GM04503 (cell line): Measurements from ENCODE around the gene NACA.

Experiments used
- DNase-seq: peaks from one replicate; pipeline ENCODE4 v3.0.0-alpha.2; 2012; ENCODE audit warnings: low read depth

The NACA gene

DNA sequence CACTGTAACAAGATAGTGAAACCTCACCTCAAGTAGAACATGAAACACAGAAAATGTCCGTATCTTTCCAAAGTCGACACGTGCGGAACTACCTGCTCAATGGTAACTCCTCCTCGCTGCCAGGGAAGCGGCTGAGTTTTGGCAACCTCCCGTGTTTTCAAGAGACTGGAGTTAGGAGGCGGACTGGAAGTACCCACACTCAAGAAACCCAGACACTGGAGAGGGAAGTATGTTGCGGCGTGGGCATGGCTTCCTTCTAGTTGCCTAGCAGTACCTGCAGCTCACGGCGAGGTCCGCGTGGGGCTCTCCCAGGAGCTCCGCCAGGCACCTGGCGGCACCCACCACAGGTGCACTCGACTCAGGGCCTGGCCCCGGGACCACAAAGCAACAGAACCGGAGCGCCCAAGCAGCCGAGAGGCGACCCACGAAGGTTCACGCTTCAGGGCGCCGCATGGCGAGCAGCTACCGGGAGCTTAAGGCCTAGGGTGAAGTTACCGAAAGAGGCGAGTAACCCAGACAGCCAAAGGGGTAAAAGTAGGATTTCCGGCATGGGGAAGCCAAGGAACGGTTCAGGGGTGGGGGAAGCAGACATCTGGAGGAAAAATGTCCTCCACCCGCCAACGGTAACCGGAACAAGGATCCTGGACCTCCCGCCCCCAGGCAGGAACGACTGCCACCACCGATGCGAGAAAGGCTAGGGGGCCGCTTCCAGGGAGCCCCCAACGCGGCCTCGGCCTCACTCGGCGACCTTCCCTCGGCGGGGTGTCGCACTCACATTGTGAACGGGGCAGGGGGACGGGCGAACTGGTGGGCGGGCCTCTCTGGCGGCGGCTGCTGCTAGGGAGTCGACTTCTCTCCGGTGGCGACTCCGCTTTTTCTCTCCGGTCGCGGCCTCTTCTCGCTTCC lies 37.6 kb downstream of the NACA start:
- DNase-seq, result no peak

DNA sequence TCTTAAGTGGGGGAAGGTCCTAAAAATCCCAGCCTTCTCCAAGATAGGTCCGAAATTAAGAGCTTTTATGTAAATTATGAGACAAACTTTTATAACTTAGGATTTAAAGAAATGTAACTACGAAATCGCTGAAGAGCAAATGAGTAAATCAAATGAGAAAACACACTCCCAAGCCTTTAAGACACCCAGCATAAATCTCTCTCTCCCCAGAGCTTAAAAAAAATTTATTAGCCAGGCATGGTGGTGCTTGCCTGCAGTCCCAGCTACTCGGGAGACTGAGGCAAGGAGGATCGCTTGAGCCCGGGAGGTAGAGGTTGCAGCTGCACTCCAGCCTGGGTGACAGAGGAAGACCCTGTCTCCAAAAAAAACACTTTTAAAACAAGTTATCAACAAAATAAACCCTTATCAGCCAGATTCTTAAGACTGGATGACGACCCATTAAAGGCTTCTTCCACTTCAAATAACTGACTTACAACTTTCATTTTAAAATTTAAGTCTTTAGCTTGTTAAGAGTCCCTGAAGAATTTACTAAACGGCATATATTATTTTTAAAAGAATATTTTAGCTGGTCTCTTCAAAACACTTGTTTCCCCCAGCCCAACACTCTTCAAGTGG lies 40.2 kb downstream of the NACA start:
- no peak for DNase-seq

DNA sequence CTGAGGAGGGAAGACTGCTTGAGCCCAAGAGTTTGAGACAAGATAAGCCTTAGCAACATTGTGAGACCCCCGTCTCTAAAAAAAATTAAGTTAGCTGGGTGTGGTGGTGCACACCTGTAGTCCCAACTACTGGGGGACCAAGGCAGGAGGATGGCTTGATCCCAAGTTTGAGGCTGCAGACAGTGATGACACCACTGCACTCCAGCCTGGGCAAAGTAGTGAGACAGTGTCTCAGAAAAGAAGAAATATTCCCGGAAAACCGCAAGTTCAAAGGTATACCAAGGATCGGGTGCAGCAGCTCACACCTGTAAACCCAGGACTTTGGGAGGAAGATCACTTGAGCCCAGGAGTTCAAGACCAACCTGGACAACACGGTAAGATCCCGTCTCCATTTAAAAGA lies 42.8 kb downstream of the NACA start:
- DNase-seq, result no peak

DNA sequence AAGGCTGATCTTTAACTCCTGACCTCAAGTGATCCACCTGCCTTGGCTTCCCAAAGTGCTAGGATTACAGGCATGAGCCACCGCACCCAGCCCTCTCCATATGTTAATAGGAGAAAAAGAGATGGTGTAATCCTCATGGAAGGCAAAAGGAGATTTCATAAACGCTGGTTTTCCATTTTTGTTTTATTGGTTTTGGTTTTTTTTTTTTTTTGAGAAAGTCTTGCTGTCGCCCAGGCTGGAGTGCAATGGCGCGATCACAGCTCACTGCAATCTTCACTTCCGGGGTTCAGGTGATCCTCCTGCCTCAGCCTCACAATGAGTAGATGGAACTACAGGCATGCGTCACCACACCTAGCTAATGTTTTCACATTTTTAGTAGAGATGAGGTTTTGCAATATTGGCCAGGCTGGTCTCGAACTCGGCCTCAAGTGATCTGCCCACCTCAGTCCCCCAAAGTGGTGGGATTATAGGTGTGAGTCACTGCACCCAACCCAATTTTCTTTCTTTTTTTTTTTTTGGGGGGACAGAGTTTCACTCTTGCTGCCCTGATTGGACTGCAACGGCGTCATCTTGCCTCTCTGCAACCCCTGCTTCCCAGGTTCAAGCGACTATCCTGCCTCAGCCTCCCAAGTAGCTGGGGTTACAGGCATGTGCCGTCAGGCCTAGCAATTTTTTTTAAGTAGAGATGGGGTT lies 45.1 kb downstream of the NACA start:
- DNase-seq, result no peak

DNA sequence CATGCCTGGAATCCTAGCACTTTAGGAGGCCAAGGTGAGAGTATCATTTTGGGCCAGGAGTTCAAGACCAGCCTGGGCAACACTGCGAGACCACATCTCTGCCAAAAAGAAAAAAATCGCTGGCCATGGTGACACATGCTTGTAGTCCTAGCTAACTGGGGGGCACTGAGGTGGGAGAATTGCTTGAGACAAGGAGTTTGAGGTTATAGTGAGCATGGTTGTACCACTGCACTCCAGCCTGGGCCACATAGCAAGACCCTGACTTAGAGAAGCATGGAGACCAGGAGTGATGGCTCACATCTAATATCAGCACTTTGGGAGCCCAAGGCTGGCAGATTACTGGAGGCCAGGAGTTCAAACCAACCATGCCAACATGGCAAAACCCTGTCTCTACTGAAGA lies 46.2 kb downstream of the NACA start:
- DNase-seq, result no peak

DNA sequence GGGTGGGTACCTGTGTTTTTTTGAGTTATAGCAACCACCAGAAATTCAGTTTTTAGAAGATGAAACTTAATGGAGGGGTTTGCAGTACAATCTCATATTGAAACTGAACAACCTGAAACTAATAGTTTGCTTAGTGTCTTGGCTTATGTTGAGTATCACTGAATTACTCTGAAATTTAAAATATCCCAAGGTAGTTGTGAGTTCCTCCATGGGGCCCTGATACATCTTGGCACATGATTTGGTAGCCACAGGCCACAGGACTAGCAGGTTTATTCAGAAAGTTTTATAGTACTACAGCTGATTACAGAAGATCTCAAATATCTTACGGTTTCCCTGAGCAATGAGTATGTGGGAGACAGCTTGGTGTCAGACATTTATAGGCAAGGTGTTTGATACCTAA lies 47.4 kb downstream of the NACA start:
- no peak for DNase-seq

DNA sequence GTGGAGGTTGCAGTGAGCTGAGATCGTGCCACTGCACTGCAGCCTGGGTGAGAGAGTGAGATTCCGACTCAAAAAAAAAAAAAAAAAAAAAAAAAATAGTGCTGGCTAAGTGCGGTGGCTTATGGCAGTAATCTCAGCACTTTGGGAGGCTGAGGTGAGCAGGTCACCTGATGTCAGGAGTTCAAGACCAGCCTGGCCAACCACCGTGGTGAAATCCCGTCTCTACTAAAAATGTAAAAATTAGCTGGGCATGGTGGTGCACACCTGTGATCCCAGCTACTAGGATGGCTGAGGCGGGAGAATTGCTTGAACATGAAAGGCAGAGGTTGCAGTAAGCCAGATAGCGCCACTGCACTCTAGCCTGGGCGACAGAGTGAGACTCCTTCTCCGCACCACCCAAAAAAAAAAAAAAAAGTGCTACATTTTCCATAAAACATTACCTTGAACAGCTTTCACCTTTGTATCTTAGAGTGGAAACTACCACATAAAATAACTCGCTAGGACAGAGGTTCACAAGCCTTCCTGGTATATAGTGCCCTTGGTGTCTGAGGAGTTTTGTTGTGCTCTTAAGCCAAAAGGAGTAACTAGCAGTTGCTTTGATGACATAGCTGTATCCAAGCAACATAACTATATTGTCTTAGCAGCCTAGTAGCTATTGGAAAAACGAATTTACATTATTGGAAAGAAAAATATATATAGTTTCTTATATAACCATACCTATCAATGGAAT lies 48.1 kb downstream of the NACA start:
- DNase-seq, result no peak

DNA sequence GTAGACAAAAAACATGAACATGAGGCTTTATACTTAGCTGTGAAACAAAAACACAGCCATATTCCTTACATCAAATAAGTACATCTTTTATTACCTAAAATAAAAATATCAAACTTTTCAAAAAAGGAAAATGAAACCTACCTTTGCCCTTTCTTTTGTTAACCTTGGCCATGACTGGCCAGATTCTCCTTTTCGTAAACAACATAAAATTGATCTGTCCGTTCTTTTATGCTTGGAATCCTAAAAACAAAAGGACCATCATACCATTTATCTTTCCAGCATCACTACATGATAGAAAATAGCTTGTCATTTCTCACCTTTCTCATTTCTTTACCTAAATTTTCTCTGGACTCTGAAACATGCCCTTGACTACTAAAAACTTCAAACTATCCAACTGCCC lies 53.5 kb downstream of the NACA start:
- DNase-seq, result no peak

DNA sequence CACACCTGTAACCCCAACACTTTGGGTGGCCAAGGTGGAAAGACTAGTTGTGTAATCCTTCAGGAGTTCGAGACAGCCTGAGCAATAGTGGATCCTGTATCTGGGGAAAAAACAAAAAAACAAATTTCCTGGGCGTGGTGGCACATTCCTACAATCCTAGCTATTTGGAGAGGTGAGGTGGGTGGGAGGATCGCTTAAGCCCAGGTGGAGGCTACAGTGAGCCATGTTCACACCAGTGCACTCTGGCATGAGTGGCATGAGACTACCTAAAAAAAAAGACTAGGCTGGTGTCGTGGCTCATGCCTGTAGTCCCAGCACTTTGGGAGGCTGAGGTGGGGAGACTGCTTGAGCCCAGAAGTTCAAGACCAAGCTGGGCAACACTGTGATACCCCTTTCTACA lies 54.3 kb downstream of the NACA start:
- no peak for DNase-seq

DNA sequence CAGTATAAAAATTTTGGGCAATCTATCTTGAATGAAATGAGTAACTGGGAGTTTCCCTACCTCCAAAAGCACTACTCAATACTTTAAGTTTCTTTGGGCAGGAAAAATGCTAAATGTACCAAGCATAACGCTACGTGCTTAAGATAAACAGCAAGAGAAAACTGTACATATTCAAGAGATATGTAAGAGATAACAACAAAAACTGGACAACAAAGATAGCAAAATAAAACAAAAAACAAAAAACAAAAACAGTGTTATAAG lies 57.0 kb downstream of the NACA start:
- no peak for DNase-seq
